ENCODE results near the gene RGS19.

Gene RGS19

GRCh38 chr20:64033981-64034493, 45.3 kb downstream of the RGS19 start:
- no peak for TF ChIP-seq FOXM1 (IDR thresholded peaks at IDR 0.05; ENCODE audit: borderline replicate concordance, low read depth)
- TF ChIP-seq USF1 (IDR thresholded peaks at IDR 0.05) = no peak
- no peak for TF ChIP-seq CREB1 (IDR thresholded peaks at IDR 0.05; ENCODE audit: low read depth)
- TF ChIP-seq EP300 (IDR thresholded peaks at IDR 0.05; ENCODE audit: borderline replicate concordance) = no peak
- no peak for TF ChIP-seq ZBTB7A (IDR thresholded peaks at IDR 0.05; ENCODE audit: low read depth)
- no peak for TF ChIP-seq CEBPB (IDR thresholded peaks at IDR 0.05)
- TF ChIP-seq TCF12 (IDR thresholded peaks at IDR 0.05; ENCODE audit: low read depth) = no peak
- no peak for TF ChIP-seq MAX (IDR thresholded peaks at IDR 0.05)
- TF ChIP-seq RAD21 (IDR thresholded peaks at IDR 0.05; ENCODE audit: low read depth) = no peak
- TF ChIP-seq TEAD4 (IDR thresholded peaks at IDR 0.05) = no peak
- no peak for TF ChIP-seq EGR1 (IDR thresholded peaks at IDR 0.05)
- no peak for TF ChIP-seq YY1 (IDR thresholded peaks at IDR 0.05; ENCODE audit: low read depth)
- no peak for TF ChIP-seq TAF1 (IDR thresholded peaks at IDR 0.05; ENCODE audit: low read depth)

- no peak for TF ChIP-seq RAD21 (IDR thresholded peaks at IDR 0.05; ENCODE audit: low read depth)
- TF ChIP-seq EGR1 (IDR thresholded peaks at IDR 0.05) = no peak
- no peak for TF ChIP-seq YY1 (IDR thresholded peaks at IDR 0.05; ENCODE audit: low read depth)
- TF ChIP-seq CREB1 (IDR thresholded peaks at IDR 0.05; ENCODE audit: low read depth) = no peak
- no peak for TF ChIP-seq NFIC (IDR thresholded peaks at IDR 0.05)
- no peak for TF ChIP-seq MAX (IDR thresholded peaks at IDR 0.05)
- TF ChIP-seq TEAD4 (IDR thresholded peaks at IDR 0.05) = no peak
- TF ChIP-seq TAF1 (IDR thresholded peaks at IDR 0.05; ENCODE audit: low read depth) = no peak
- TF ChIP-seq TCF12 (IDR thresholded peaks at IDR 0.05; ENCODE audit: low read depth) = no peak
- no peak for TF ChIP-seq CEBPB (IDR thresholded peaks at IDR 0.05)
- TF ChIP-seq REST (IDR thresholded peaks at IDR 0.05; ENCODE audit: low read depth) = no peak
- TF ChIP-seq USF1 (IDR thresholded peaks at IDR 0.05) = no peak
- TF ChIP-seq ZBTB7A (IDR thresholded peaks at IDR 0.05; ENCODE audit: low read depth) = no peak
- TF ChIP-seq FOXM1 (IDR thresholded peaks at IDR 0.05; ENCODE audit: borderline replicate concordance, low read depth) = no peak
- no peak for TF ChIP-seq EP300 (IDR thresholded peaks at IDR 0.05; ENCODE audit: borderline replicate concordance)
These were observed 46.4 kb downstream of the RGS19 start for GRCh38 chr20:64032706-64033624.

- TF ChIP-seq FOXM1 (IDR thresholded peaks at IDR 0.05; ENCODE audit: borderline replicate concordance, low read depth) = no peak
- no peak for TF ChIP-seq TEAD4 (IDR thresholded peaks at IDR 0.05)
- no peak for TF ChIP-seq YY1 (IDR thresholded peaks at IDR 0.05; ENCODE audit: low read depth)
- no peak for TF ChIP-seq TCF12 (IDR thresholded peaks at IDR 0.05; ENCODE audit: low read depth)
- no peak for TF ChIP-seq CEBPB (IDR thresholded peaks at IDR 0.05)
- TF ChIP-seq REST (IDR thresholded peaks at IDR 0.05; ENCODE audit: low read depth) = no peak
- TF ChIP-seq NFIC (IDR thresholded peaks at IDR 0.05) = no peak
- TF ChIP-seq RAD21 (IDR thresholded peaks at IDR 0.05; ENCODE audit: low read depth) = no peak
- no peak for TF ChIP-seq CREB1 (IDR thresholded peaks at IDR 0.05; ENCODE audit: low read depth)
- no peak for TF ChIP-seq EGR1 (IDR thresholded peaks at IDR 0.05)
- no peak for TF ChIP-seq EP300 (IDR thresholded peaks at IDR 0.05; ENCODE audit: borderline replicate concordance)
- no peak for TF ChIP-seq USF1 (IDR thresholded peaks at IDR 0.05)
- TF ChIP-seq ZBTB7A (IDR thresholded peaks at IDR 0.05; ENCODE audit: low read depth) = no peak
- TF ChIP-seq TAF1 (IDR thresholded peaks at IDR 0.05; ENCODE audit: low read depth) = no peak
- no peak for TF ChIP-seq MAX (IDR thresholded peaks at IDR 0.05)
These were observed 47.5 kb downstream of the RGS19 start for GRCh38 chr20:64031822-64032314.
